ENCODE measurements around the gene TYMP. TPM values are rescaled to one million over a fixed set of nuclear protein-coding genes. Genes with fewer than 3 reads are reported as not detected.
A peak's percentile ranks its signal among the peaks of the same experiment; 100 is the strongest.

TYMP gene
- total RNA-seq, 1 experiment from 2014 or later = 56.0 TPM

- TSS peak; percentile 48 for BruUV-seq (replicated peaks)
- DNase-seq (ENCODE audit: low read depth, low spot score) (no peak), ATAC-seq (no peak)
- in situ Hi-C loops (cut with HindIII; ENCODE audit: low pct_unique_long_range_greater_than_20kb, low sequenced_read_pairs) (no loop called here), intact Hi-C loops (cut with micrococcal nuclease; ENCODE audit: unreplicated experiment) (no loop called here)
- ChIA-PET CTCF (no interaction called here), POLR2A (no interaction called here)
- H3K9me3 ChIP-seq (ENCODE audit: control insufficient read depth, insufficient read depth, low read depth, low read length) = no peaks in the 10 kb centered on the region
- H3K27ac ChIP-seq (ENCODE audit: low read length) = peak overlapping the region; percentile 48; the same call in 1 of the 2 replicates
- H3K4me3 ChIP-seq (ENCODE audit: low read depth in 2 of 2, low read length in 2 of 2) = no peak overlapping the region
- TF ChIP-seq POLR2AphosphoS5 (IDR thresholded peaks at IDR 0.05; ENCODE audit: low read depth, low read length) (no peak), CTCF (IDR thresholded peaks at IDR 0.05) (no peak), REST (IDR thresholded peaks at IDR 0.05; ENCODE audit: insufficient read depth in 1 of 2, low read depth in 2 of 2, low read length in 1 of 2) (no peak), SIN3A (IDR thresholded peaks at IDR 0.05; ENCODE audit: borderline replicate concordance, insufficient read depth, low read depth, low read length) (no peak), TCF7L2 (IDR thresholded peaks at IDR 0.05; ENCODE audit: low read depth, low read length) (no peak)
- no peaks in the 10 kb centered on the region for H3K27me3 ChIP-seq (ENCODE audit: control insufficient read depth, insufficient read depth, low read length)
- H3K4me1 ChIP-seq (ENCODE audit: control insufficient read depth, insufficient read depth, low read length) = peaks cover 3% of the 10 kb centered on the region
- no peaks in the 10 kb centered on the region; the same call in 1 of the 2 replicates for H3K36me3 ChIP-seq (ENCODE audit: control insufficient read depth, insufficient read depth, low read length)
These were observed 3.3 kb upstream of the TYMP start for GRCh38 chr22:50532824-50533796.

GRCh38 chr22:50531962-50532674 lies 2.3 kb upstream of the TYMP start:
- CTCF ChIA-PET = no interaction called here
- DNase-seq (ENCODE audit: low read depth, low spot score) (no peak), ATAC-seq (peak; percentile 54)
- Histone ChIP-seq H3K4me3 (ENCODE audit: low read depth in 2 of 2, low read length in 2 of 2) (peak overlapping the region; percentile 56 to 79), H3K4me1 (ENCODE audit: control insufficient read depth, insufficient read depth, low read length) (peaks cover 6% of the 10 kb centered on the region), H3K9me3 (ENCODE audit: control insufficient read depth, insufficient read depth, low read depth, low read length) (no peaks in the 10 kb centered on the region), H3K27ac (ENCODE audit: low read length) (peak overlapping the region; percentile 57), H3K36me3 (ENCODE audit: control insufficient read depth, insufficient read depth, low read length) (no peaks in the 10 kb centered on the region; the same call in 1 of the 2 replicates), H3K27me3 (ENCODE audit: control insufficient read depth, insufficient read depth, low read length) (no peaks in the 10 kb centered on the region)
- no TSS peak for BruUV-seq (replicated peaks)
- intact Hi-C loops (cut with micrococcal nuclease; ENCODE audit: unreplicated experiment) = no loop called here
- TF ChIP-seq POLR2AphosphoS5 (IDR thresholded peaks at IDR 0.05; ENCODE audit: low read depth, low read length) (0 out of 2 replicates have a peak, but pooled peaks have one; percentile 13), CTCF (IDR thresholded peaks at IDR 0.05) (no peak)
- POLR2A ChIA-PET = interaction anchor here (0.5 to 0.7 kb wide), 2 partner anchors 80 to 162 kb away, joined by 4 to 15 read pairs; no protein-coding TSS in a partner anchor
- in situ Hi-C loops (cut with HindIII; ENCODE audit: low pct_unique_long_range_greater_than_20kb, low sequenced_read_pairs) = no loop called here
